Dendritic cell treated with granulocyte-macrophage colony-stimulating factor and Interleukin-4, amounts not matched to agents 40 ng/mL and 50 ng/mL, for 4 days (primary cell): ENCODE measurements around the gene KIF13A.
"Not testable (repeated sequence)": the region's sequence is repeated elsewhere in the genome, so short reads cannot be mapped to it uniquely, and the experiment has no call there.

ENCODE experiments used
- H3K27ac Mint-ChIP-seq: one replicate; pipeline ENCODE4 v1.8.0; 2022; ENCODE audit warnings: mild to moderate bottlenecking, mixed read lengths
- H3K27me3 Mint-ChIP-seq: one replicate; pipeline ENCODE4 v1.8.0; 2022; ENCODE audit warnings: mild to moderate bottlenecking, mixed read lengths
- H3K36me3 Mint-ChIP-seq: one replicate; pipeline ENCODE4 v1.8.0; 2022; ENCODE audit warnings: low read depth, mixed read lengths
- H3K4me1 Mint-ChIP-seq: one replicate; pipeline ENCODE4 v1.8.0; 2022; ENCODE audit warnings: low read depth, mixed read lengths
- H3K4me3 Mint-ChIP-seq: one replicate; pipeline ENCODE4 v1.8.0; 2022; ENCODE audit warnings: mild to moderate bottlenecking, moderate library complexity, mixed read lengths
- H3K9me3 Mint-ChIP-seq: one replicate; pipeline ENCODE4 v1.8.0; 2022; ENCODE audit warnings: mixed read lengths
- intact Hi-C: fragments of 100-400 bp; cut with micrococcal nuclease; formaldehyde crosslinking; loops from one replicate; pipeline ENCODE4 v1.15.0; 2022

KIF13A gene

DNA sequence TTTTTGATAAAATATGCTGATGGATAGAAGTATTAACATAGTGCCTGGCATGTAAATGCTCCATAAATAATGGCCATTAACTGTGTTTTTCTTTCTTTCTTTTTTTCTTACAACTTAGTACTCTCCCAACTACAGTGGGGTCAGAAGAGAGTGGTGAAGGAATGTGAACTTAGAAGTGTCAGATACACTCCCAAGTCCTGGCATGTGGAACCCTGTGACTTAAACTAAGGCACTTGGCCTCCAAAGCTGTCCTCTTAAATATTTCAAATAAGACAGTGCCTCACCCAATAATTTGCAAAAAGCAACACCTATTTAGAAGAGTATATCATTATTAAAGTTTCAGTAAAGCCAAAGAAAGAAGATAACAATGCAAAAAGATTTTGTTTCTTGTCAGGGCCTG, 151.7 kb downstream of the KIF13A start:
- no peak overlapping the region for H3K4me3 Mint-ChIP-seq
- no peaks in the 10 kb centered on the region for H3K27me3 Mint-ChIP-seq
- intact Hi-C loops = no loop called here
- peaks cover 63% of the 10 kb centered on the region for H3K36me3 Mint-ChIP-seq
- no peaks in the 10 kb centered on the region for H3K9me3 Mint-ChIP-seq
- no peaks in the 10 kb centered on the region for H3K4me1 Mint-ChIP-seq
- no peak overlapping the region for H3K27ac Mint-ChIP-seq

DNA sequence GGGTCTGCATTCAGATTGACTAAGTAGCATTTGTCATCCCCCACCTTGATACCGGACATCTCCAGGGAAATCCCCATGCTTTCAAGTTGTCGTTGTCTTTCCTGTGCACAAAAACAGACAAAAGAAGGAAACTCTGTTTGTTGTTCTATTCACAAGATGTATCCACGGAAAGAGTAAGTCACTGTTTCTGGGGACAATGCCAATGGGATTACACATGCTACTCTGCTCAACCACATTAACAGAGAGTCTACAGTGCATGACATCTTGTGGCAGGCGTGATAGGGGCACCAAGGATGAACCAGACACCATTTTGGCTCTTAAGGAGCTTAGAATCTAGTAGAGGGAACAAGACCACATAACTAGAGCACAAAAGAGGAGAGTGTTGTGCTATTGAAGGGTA, 156.3 kb downstream of the KIF13A start:
- Mint-ChIP-seq H3K4me3 (no peak overlapping the region), H3K4me1 (no peaks in the 10 kb centered on the region), H3K36me3 (peaks cover 91% of the 10 kb centered on the region), H3K27ac (no peak overlapping the region), H3K9me3 (no peaks in the 10 kb centered on the region), H3K27me3 (no peaks in the 10 kb centered on the region)
- intact Hi-C loops = no loop called here

DNA sequence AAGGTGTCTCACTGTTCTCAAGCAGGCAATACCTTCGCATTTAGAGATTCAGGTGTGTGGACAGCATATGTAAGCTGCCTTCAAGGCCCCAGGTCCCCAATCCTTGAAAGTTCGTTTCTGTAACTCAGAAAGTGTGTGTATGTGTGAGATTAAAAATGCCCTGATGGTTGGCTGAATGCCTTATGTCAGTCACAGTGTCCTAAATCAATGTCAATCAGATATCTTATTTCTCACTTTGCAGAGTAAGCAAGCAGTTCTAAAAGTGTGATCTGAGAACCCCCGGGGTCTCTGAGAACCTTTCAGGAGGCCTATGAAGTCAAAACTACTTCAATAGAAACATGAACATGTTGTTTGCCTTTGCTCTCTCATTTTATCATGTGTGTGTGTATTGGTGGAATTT, 157.5 kb downstream of the KIF13A start:
- intact Hi-C loops = no loop called here
- H3K9me3 Mint-ChIP-seq = no peaks in the 10 kb centered on the region
- no peak overlapping the region for H3K4me3 Mint-ChIP-seq
- peaks cover 94% of the 10 kb centered on the region for H3K36me3 Mint-ChIP-seq
- no peak overlapping the region for H3K27ac Mint-ChIP-seq
- H3K4me1 Mint-ChIP-seq = no peaks in the 10 kb centered on the region
- H3K27me3 Mint-ChIP-seq = no peaks in the 10 kb centered on the region

DNA sequence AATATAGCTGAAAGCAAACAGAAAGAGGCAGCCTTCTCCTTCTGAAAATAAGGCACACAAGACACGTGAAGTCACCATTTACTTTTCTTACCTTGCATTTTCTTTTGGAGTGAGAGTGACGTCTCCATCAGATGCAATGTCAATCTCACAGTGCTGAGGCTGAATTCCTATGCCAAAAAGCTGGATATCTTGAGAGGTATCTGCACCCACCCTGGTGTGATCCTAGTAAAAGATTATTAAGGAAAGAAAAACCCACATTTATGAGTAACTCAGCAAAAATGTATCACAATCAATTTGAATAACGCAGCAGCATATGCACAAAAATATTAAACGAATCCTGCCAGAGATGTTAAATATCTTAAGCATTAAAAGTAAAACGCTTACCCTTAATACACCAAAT, 159.3 kb downstream of the KIF13A start:
- intact Hi-C loops = no loop called here
- Mint-ChIP-seq H3K9me3 (no peaks in the 10 kb centered on the region), H3K4me1 (no peaks in the 10 kb centered on the region), H3K4me3 (no peak overlapping the region), H3K36me3 (peaks cover 95% of the 10 kb centered on the region), H3K27ac (no peak overlapping the region), H3K27me3 (no peaks in the 10 kb centered on the region)

DNA sequence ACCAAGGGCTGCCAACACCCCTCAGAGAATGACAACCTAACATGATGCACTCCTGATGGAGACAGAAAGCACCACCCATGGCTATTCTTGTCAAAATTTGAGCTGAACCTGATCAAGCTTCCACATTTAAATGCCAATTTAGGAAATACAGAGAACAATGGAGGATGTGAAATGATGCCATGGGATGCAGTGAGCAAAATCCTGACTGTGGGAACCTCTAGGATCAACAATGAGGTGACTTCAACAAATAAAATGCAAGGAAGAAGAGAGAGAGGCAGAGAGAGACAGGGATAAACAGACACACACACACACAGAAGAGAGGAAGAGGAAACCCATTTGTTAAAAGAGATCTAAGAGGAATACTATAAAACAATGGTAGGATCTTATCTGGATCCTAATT, 161.1 kb downstream of the KIF13A start:
- no peaks in the 10 kb centered on the region for H3K4me1 Mint-ChIP-seq
- no peaks in the 10 kb centered on the region for H3K27me3 Mint-ChIP-seq
- intact Hi-C loops = no loop called here
- no peak overlapping the region for H3K4me3 Mint-ChIP-seq
- H3K9me3 Mint-ChIP-seq = no peaks in the 10 kb centered on the region
- no peak overlapping the region for H3K27ac Mint-ChIP-seq
- H3K36me3 Mint-ChIP-seq = peaks cover 99% of the 10 kb centered on the region

DNA sequence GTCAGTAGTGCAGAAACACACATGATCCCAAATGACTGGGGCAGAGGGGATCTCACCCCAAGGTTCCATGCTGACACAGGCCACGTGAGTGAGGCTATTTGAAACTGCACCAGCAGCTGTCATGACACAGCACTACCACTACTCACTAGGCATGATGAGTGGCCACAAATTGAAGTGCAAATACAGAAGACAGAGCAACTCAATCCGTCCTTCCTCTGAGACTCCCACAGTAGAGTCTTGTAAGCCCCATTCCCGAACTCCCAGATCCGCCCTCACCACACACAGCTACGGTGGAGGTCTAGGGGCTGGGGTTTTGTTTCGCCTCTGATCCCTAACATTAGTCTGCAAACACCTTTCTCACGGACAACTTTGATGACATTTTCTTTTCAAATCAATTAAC, 167.4 kb downstream of the KIF13A start:
- intact Hi-C loops = no loop called here
- Mint-ChIP-seq H3K27me3 (no peaks in the 10 kb centered on the region), H3K4me3 (no peak overlapping the region), H3K36me3 (peaks cover 74% of the 10 kb centered on the region), H3K27ac (no peak overlapping the region), H3K4me1 (peaks cover 7% of the 10 kb centered on the region), H3K9me3 (no peaks in the 10 kb centered on the region)

DNA sequence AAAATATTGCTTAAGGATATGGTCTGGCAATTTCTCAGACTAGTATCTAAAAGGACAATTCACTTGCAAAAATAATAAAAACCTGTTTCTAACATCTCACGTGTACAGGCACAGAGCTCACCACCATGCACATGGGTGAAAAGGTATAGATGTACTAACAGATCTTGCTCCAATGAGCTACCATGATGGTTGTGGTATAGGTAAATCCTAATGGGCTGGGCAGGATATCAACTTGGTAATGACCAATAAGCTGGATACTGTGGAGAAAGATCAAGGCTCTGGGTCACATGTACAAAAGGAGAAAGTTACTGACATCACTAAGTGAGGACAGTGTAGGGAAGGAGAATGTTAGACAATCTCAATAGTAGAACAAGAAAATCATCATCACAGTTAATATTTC, 169.7 kb downstream of the KIF13A start:
- no peak overlapping the region for H3K4me3 Mint-ChIP-seq
- intact Hi-C loops = loop anchor here (5.0 kb wide), 2 partner anchors 305 to 660 kb away; partner anchors contain the start of gene NHLRC1
- H3K27me3 Mint-ChIP-seq = no peaks in the 10 kb centered on the region
- peaks cover 7% of the 10 kb centered on the region for H3K4me1 Mint-ChIP-seq
- H3K36me3 Mint-ChIP-seq = peaks cover 70% of the 10 kb centered on the region
- no peak overlapping the region for H3K27ac Mint-ChIP-seq
- no peaks in the 10 kb centered on the region for H3K9me3 Mint-ChIP-seq

DNA sequence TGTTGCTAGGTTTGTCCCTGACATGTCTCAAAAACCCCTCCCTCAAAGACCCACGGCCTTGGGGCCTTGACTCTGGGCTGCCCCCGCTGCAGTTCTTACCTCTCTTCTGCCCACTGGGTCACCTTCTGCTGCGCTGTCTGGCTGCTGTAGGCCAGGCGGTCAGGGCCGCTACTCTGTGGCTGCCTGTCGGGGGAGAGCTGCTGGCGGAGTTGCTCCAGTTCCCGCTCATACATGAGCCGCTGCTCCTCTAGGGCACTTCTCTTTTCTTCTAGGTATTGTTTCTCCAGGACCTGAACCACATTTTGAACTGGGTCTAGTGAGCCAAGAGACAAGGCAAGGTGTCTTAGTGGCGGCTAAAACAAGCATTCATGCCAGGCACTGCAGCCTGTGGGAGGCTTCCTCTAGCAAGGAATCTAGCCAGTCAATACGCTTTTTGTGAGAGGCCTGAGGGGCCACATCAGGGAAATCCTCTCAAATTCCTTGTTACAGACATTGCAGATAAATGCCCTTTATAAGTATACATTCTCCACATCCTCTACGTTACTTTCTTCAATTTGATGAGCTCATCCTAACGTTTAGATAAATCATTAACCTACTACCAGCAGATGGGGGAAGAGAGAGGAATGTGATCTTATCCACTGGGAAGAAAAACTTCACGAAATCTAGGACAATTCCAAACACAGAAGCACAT, 170.4 kb downstream of the KIF13A start:
- no peak overlapping the region for H3K27ac Mint-ChIP-seq
- peaks cover 7% of the 10 kb centered on the region for H3K4me1 Mint-ChIP-seq
- no peaks in the 10 kb centered on the region for H3K27me3 Mint-ChIP-seq
- intact Hi-C loops = loop anchor here (5.0 kb wide), 2 partner anchors 305 to 660 kb away; partner anchors contain the start of gene NHLRC1
- no peaks in the 10 kb centered on the region for H3K9me3 Mint-ChIP-seq
- peaks cover 70% of the 10 kb centered on the region for H3K36me3 Mint-ChIP-seq
- no peak overlapping the region for H3K4me3 Mint-ChIP-seq

DNA sequence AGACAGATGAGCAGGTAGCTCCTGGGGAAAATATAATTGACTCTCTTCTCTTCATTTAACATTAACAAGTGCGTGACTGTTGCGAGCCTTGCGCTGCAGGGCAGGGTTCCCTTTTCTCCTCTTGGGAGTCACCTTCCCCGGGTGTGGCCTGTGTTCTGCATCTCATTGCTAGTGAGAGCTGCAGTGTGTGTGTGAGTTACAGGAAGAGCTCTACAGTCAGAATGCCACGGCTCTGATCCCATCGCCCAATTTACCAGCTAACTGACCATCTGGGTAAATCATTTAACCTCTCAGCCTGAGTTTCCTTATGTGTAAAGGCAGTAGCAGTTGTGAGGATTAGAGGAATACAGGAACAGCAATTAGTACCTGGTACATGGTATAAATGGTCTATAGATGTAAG, 173.9 kb downstream of the KIF13A start:
- H3K4me1 Mint-ChIP-seq = no peaks in the 10 kb centered on the region
- no peaks in the 10 kb centered on the region for H3K9me3 Mint-ChIP-seq
- intact Hi-C loops = no loop called here
- no peak overlapping the region for H3K27ac Mint-ChIP-seq
- peaks cover 77% of the 10 kb centered on the region for H3K36me3 Mint-ChIP-seq
- H3K27me3 Mint-ChIP-seq = no peaks in the 10 kb centered on the region
- no peak overlapping the region for H3K4me3 Mint-ChIP-seq

DNA sequence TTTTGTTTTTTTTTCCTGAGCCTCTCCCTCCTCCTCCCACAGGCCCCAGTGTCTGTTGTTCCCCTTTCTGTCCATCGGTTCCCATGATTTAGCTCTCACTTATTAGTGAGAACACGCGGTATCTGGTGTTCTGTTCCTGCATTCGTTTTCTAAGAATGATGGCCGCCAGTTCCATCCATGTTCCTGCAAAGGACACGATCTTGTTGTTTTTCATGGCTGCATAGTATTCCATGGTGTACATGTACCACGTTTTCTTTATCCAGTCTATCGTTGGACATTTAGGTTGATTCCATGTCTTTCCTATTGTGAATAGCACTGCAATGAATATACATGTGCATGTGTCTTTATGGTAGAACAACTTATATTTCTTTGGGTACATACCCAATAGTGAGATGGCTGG, 175.1 kb downstream of the KIF13A start:
- H3K4me1 Mint-ChIP-seq = peaks cover 6% of the 10 kb centered on the region
- H3K27me3 Mint-ChIP-seq = no peaks in the 10 kb centered on the region
- H3K4me3 Mint-ChIP-seq = no peak overlapping the region
- H3K9me3 Mint-ChIP-seq = peaks cover 7% of the 10 kb centered on the region
- no peak overlapping the region for H3K27ac Mint-ChIP-seq
- intact Hi-C loops = no loop called here
- peaks cover 82% of the 10 kb centered on the region for H3K36me3 Mint-ChIP-seq

DNA sequence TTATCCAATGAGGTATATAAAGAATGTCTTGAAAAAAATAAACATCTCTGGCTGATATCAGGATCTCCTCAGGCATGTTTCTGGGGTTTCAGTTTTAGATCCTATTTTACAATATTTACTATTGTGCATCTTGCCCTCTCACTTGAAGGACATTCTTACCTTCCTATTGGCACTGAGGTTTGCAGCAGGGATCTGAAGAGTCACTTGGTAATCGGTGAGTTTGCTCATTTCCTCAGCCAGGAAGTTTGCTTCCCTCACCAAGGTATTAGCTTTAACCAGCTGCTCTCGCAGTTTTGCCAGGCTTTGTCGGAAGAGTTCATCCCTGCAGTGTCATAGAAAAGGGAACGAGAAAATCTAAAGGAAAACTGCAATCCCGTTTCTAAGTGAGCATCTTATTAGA, 178.8 kb downstream of the KIF13A start:
- H3K27ac Mint-ChIP-seq = no peak overlapping the region
- peaks cover 86% of the 10 kb centered on the region for H3K36me3 Mint-ChIP-seq
- peaks cover 6% of the 10 kb centered on the region for H3K4me1 Mint-ChIP-seq
- no peaks in the 10 kb centered on the region for H3K27me3 Mint-ChIP-seq
- H3K4me3 Mint-ChIP-seq = no peak overlapping the region
- peaks cover 9% of the 10 kb centered on the region for H3K9me3 Mint-ChIP-seq
- intact Hi-C loops = no loop called here

DNA sequence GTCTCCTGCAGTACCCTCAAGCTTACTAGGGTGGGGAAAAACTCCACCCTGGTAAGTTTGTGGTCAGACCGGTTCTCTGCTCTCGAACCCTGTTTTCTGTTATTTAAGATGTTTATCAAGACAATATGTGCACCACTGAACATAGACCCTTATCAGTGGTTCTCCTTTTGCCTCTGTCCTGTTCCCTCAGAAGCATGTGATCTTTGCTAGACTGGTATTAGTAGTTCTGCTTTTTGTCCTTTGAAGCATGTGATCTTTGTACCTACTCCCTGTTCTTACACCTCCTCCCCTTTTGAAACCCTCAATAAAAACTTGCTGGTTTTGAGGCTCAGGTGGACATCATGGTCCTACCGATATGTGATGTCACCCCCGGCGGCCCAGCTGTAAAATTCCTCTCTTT, 180.0 kb downstream of the KIF13A start:
- H3K4me3 Mint-ChIP-seq, intact Hi-C loops: not testable (repeated sequence)

DNA sequence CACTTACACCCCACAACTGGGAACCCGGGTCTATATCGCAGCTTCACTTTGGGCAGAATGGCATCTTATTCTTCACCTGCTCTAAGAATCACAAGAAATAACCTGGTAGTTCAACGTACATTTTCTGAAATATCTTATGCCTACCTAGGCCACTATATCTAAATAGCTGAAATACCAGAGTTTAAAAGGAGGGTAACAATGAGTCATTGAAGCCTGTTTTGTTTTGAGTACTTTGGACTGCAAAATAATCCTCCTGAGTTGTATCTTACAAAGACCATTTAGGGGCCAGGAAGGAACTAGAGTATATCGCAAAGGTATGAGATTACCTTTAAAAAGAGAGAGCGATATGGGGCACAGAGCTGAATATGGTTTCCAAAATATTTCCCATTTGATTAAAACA, 184.0 kb downstream of the KIF13A start:
- H3K4me1 Mint-ChIP-seq = peaks cover 6% of the 10 kb centered on the region
- H3K9me3 Mint-ChIP-seq = peaks cover 9% of the 10 kb centered on the region
- H3K27me3 Mint-ChIP-seq = no peaks in the 10 kb centered on the region
- no peak overlapping the region for H3K4me3 Mint-ChIP-seq
- no peak overlapping the region for H3K27ac Mint-ChIP-seq
- intact Hi-C loops = no loop called here
- H3K36me3 Mint-ChIP-seq = peaks cover 95% of the 10 kb centered on the region

More for the DNA sequence above, 180.0 kb downstream of the KIF13A start:
- H3K4me1 Mint-ChIP-seq, H3K27me3 Mint-ChIP-seq, H3K27ac Mint-ChIP-seq, H3K9me3 Mint-ChIP-seq: not testable (repeated sequence)
- peaks cover 86% of the 10 kb centered on the region for H3K36me3 Mint-ChIP-seq

DNA sequence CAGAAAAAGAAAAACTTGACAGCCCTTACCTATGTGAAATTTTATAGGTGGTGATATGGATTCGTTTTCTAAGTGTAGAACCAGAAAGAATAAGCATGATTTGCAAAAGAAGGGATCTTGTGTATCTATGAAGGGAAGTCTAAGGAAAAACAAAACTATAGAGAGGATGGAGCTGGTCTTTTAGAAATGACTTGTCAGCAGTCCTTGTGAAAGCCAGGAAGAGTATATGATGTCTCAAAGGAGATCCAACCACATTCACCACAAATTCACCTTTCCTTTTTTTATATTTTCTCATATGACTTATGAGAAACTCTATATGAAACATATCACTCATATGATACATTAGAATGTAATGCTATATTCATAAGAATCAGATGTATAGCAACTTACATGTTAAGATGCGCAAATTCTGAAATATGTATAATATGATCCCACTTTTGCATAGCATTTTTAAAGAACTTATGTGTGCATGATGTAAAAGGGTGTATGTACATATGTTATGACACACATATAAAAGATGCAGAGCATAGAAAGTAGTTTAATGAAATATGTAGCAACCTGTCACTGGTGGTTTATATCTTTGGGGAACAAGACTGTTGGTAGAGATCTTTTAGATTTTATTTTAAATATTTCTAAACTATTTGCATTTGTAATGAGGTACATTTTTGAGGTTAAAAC, 188.8 kb downstream of the KIF13A start:
- Mint-ChIP-seq H3K36me3 (peaks cover 100% of the 10 kb centered on the region), H3K27ac (no peak overlapping the region), H3K4me3 (no peak overlapping the region), H3K27me3 (no peaks in the 10 kb centered on the region), H3K4me1 (no peaks in the 10 kb centered on the region), H3K9me3 (no peaks in the 10 kb centered on the region)
- intact Hi-C loops = no loop called here

DNA sequence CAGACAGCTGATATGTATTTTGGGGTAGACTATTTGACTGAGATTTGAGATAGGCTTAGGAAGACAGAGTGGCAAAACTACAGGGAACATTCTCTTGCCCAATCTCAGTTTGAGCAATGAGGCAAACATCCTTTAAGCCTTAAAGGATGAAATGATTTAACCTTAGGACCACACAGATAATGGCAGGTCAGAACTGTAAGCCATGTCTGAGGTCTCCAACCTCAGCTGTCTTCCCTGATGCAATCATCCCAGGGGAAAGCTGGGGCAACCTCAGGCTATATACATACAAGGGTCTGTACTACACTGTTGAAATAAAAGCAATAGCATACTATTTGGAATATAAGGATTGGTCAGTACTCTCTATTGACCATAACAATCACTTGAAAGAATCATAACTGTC, 196.9 kb downstream of the KIF13A start:
- Mint-ChIP-seq H3K4me3 (no peak overlapping the region), H3K27me3 (no peaks in the 10 kb centered on the region), H3K4me1 (no peaks in the 10 kb centered on the region), H3K27ac (no peak overlapping the region), H3K36me3 (peaks cover 95% of the 10 kb centered on the region), H3K9me3 (no peaks in the 10 kb centered on the region)
- intact Hi-C loops = no loop called here
